ENCODE data around the gene NAALADL1.

Gene NAALADL1, protein sequence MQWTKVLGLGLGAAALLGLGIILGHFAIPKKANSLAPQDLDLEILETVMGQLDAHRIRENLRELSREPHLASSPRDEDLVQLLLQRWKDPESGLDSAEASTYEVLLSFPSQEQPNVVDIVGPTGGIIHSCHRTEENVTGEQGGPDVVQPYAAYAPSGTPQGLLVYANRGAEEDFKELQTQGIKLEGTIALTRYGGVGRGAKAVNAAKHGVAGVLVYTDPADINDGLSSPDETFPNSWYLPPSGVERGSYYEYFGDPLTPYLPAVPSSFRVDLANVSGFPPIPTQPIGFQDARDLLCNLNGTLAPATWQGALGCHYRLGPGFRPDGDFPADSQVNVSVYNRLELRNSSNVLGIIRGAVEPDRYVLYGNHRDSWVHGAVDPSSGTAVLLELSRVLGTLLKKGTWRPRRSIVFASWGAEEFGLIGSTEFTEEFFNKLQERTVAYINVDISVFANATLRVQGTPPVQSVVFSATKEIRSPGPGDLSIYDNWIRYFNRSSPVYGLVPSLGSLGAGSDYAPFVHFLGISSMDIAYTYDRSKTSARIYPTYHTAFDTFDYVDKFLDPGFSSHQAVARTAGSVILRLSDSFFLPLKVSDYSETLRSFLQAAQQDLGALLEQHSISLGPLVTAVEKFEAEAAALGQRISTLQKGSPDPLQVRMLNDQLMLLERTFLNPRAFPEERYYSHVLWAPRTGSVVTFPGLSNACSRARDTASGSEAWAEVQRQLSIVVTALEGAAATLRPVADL

GRCh38 chr11:65058419-65059054, at the start of gene NAALADL1:
NAALADL1 (minus strand) TSS chr11:65058553; CDS start chr11:65058521, 32 bp downstream.
- Histone ChIP-seq H3K36me3 (ENCODE audit: low read length) (no peaks in the 10 kb centered on the region), H3K79me2 (ENCODE audit: insufficient read depth, low read length) (no peaks in the 10 kb centered on the region), H3K9me2 (replicated peaks; ENCODE audit: insufficient read depth, low read length) (no peaks in the 10 kb centered on the region), H4K20me1 (ENCODE audit: low read depth, low read length) (no peaks in the 10 kb centered on the region), H3K27me3 (ENCODE audit: low read length) (no peaks in the 10 kb centered on the region), H3K9ac (ENCODE audit: low read length) (no peak within 1 kb of the TSS), H3K4me3 (ENCODE audit: insufficient read depth, low read length, poor library complexity, severe bottlenecking) (no peak within 1 kb of the TSS), H3K27ac (ENCODE audit: low read depth, low read length) (no peak within 1 kb of the TSS), H3K4me2 (ENCODE audit: low read depth, low read length, poor library complexity, severe bottlenecking) (no peak within 1 kb of the TSS), H2AFZ (ENCODE audit: low read depth, low read length, severe bottlenecking) (no peak within 1 kb of the TSS), H3F3A (ENCODE audit: insufficient read depth) (no peaks in the 10 kb centered on the region), H3K9me3 (ENCODE audit: insufficient read depth, low read length) (no peaks in the 10 kb centered on the region)
- no peak for TF ChIP-seq CTCF (IDR thresholded peaks at IDR 0.05; ENCODE audit: insufficient read depth, low read length, poor library complexity, severe bottlenecking)
- TF ChIP-seq EZH2phosphoT487 (conservative IDR thresholded peaks at IDR 0.05; ENCODE audit: low read length) = no peak

DNA sequence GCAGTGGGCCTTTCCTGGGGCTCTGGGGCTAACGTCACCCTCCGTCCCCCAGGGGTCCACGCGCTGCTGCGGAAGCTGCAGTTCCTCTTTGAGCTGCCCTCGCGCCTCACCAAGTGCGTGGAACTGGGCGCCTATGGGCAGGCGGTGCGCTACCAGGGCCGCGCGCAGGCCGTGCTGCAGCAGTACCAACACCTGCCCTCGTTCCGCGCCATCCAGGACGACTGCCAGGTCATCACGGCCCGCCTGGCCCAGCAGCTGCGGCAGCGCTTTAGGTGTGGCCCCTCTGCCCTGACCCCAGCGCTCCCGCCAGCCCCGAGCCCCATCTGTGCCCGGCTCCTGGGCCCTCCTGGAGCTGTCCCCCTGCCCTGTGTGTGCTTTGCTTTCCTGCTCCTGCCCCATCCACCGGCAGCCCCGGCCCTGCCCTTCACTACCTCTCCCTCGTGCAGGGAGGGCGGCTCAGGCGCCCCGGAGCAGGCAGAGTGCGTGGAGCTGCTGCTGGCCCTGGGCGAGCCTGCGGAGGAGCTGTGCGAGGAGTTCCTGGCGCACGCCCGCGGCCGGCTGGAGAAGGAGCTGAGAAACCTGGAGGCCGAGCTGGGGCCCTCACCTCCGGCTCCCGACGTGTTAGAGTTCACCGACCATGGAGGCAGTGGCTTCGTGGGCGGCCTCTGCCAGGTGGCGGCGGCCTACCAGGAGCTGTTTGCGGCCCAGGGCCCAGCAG, 49.6 kb upstream of the NAALADL1 start:
- Histone ChIP-seq H3K4me3 (ENCODE audit: insufficient read depth, low read length, poor library complexity, severe bottlenecking) (no peak overlapping the region), H3K27me3 (ENCODE audit: low read length) (no peaks in the 10 kb centered on the region), H2AFZ (ENCODE audit: low read depth, low read length, severe bottlenecking) (no peak overlapping the region), H3K79me2 (ENCODE audit: insufficient read depth, low read length) (0 out of 2 replicates have a peak, but pooled peaks cover 3% of the 10 kb centered on the region), H3K4me2 (ENCODE audit: low read depth, low read length, poor library complexity, severe bottlenecking) (no peak overlapping the region), H4K20me1 (ENCODE audit: low read depth, low read length) (no peaks in the 10 kb centered on the region), H3K27ac (ENCODE audit: low read depth, low read length) (no peak overlapping the region), H3K9me2 (replicated peaks; ENCODE audit: insufficient read depth, low read length) (no peaks in the 10 kb centered on the region), H3K9ac (ENCODE audit: low read length) (no peak overlapping the region), H3F3A (ENCODE audit: insufficient read depth) (peaks cover 2% of the 10 kb centered on the region; the same call in 1 of the 2 replicates), H3K36me3 (ENCODE audit: low read length) (no peaks in the 10 kb centered on the region), H3K9me3 (ENCODE audit: insufficient read depth, low read length) (no peaks in the 10 kb centered on the region)
- TF ChIP-seq CTCF (IDR thresholded peaks at IDR 0.05; ENCODE audit: insufficient read depth, low read length, poor library complexity, severe bottlenecking) (no peak), EZH2phosphoT487 (conservative IDR thresholded peaks at IDR 0.05; ENCODE audit: low read length) (no peak)

- H3K27ac ChIP-seq (ENCODE audit: low read depth, low read length) = no peak overlapping the region
- H4K20me1 ChIP-seq (ENCODE audit: low read depth, low read length) = no peaks in the 10 kb centered on the region
- H3K36me3 ChIP-seq (ENCODE audit: low read length) = no peaks in the 10 kb centered on the region
- no peaks in the 10 kb centered on the region for H3F3A ChIP-seq (ENCODE audit: insufficient read depth)
- H3K9ac ChIP-seq (ENCODE audit: low read length) = no peak overlapping the region
- H2AFZ ChIP-seq (ENCODE audit: low read depth, low read length, severe bottlenecking) = no peak overlapping the region
- H3K9me2 ChIP-seq (replicated peaks; ENCODE audit: insufficient read depth, low read length) = no peaks in the 10 kb centered on the region
- no peaks in the 10 kb centered on the region for H3K9me3 ChIP-seq (ENCODE audit: insufficient read depth, low read length)
- H3K4me2 ChIP-seq (ENCODE audit: low read depth, low read length, poor library complexity, severe bottlenecking) = no peak overlapping the region
- H3K4me3 ChIP-seq (ENCODE audit: insufficient read depth, low read length, poor library complexity, severe bottlenecking) = no peak overlapping the region
- H3K27me3 ChIP-seq (ENCODE audit: low read length) = no peaks in the 10 kb centered on the region
- TF ChIP-seq EZH2phosphoT487 (conservative IDR thresholded peaks at IDR 0.05; ENCODE audit: low read length) (no peak), CTCF (IDR thresholded peaks at IDR 0.05; ENCODE audit: insufficient read depth, low read length, poor library complexity, severe bottlenecking) (no peak)
- H3K79me2 ChIP-seq (ENCODE audit: insufficient read depth, low read length) = 0 out of 2 replicates have a peak, but pooled peaks cover 3% of the 10 kb centered on the region
Observed at GRCh38 chr11:65107078-65107477, 48.7 kb upstream of the NAALADL1 start.

Data from SU-DHL-6 (cell line).